HepG2 (cell line): ENCODE results near the gene KIAA1755. TPM values are rescaled to one million over a fixed set of nuclear protein-coding genes. Genes with fewer than 3 reads are reported as not detected.
A peak's percentile ranks its signal among the peaks of the same experiment; 100 is the strongest.

Experiments
- CBFB ChIP-seq: sonication (generic); formaldehyde crosslinking; IDR thresholded peaks from 2 replicates; pipeline ENCODE4 v1.4.0; 2020; ENCODE audit warnings: missing genetic modification reagents
- FOXM1 ChIP-seq: sonication (generic); formaldehyde crosslinking; IDR thresholded peaks from 2 replicates; pipeline ENCODE4 v1.5.0; 2020; ENCODE audit warnings: missing genetic modification reagents
- HDAC2 ChIP-seq: sonication (generic); formaldehyde crosslinking; IDR thresholded peaks from 2 replicates; pipeline ENCODE4 v1.4.0; 2020; ENCODE audit warnings: missing genetic modification reagents
- KLF9 ChIP-seq: IDR thresholded peaks from 2 replicates; pipeline ENCODE4 v1.6.1; 2016; ENCODE audit warnings: low read depth
- PHB2 ChIP-seq: fragments of 450-650 bp; IDR thresholded peaks from 2 replicates; pipeline ENCODE4 v1.6.1; 2018; ENCODE audit not compliant: partially characterized antibody
- SP2 ChIP-seq: sonication (generic); formaldehyde crosslinking; IDR thresholded peaks from 2 replicates; pipeline ENCODE4 v1.5.1; 2020; ENCODE audit warnings: mild to moderate bottlenecking, missing genetic modification reagents
- STAT5B ChIP-seq: sonication (generic); formaldehyde crosslinking; IDR thresholded peaks from 2 replicates; pipeline ENCODE4 v1.4.0; 2020; ENCODE audit warnings: missing genetic modification reagents
- TARDBP ChIP-seq: sonication (generic); formaldehyde crosslinking; IDR thresholded peaks from 2 replicates; pipeline ENCODE4 v1.8.0; 2022; ENCODE audit warnings: mild to moderate bottlenecking, missing genetic modification reagents
- ZEB1 ChIP-seq: IDR thresholded peaks from 2 replicates; pipeline ENCODE4 v1.6.1; 2012; ENCODE audit warnings: mild to moderate bottlenecking, low read depth, inconsistent platforms; ENCODE audit not compliant: insufficient replicate concordance
- ZNF12 ChIP-seq: sonication (generic); formaldehyde crosslinking; IDR thresholded peaks from 2 replicates; pipeline ENCODE4 v1.5.0; 2020; ENCODE audit warnings: missing genetic modification reagents
- ZNF3 ChIP-seq: IDR thresholded peaks from 2 replicates; pipeline ENCODE4 v1.7.0; 2017; ENCODE audit warnings: inconsistent platforms
- ZNF530 ChIP-seq: sonication (generic); formaldehyde crosslinking; IDR thresholded peaks from 2 replicates; pipeline ENCODE4 v1.5.0; 2020; ENCODE audit warnings: low read depth, mild to moderate bottlenecking, missing genetic modification reagents
- ZNF556 ChIP-seq: sonication (generic); formaldehyde crosslinking; IDR thresholded peaks from 2 replicates; pipeline ENCODE4 v1.4.0; 2020; ENCODE audit warnings: mild to moderate bottlenecking, missing genetic modification reagents, borderline replicate concordance
- polyA plus RNA-seq, 8 experiments: library from polyadenylated mRNA; depleted of rRNA in 3 of 8; stranded (reverse) in 7 of 8; unstranded in 1 of 8; fragments of >200 nt; fragmentation: Illumina TruSeq in 4 of 8; extraction: Trizol in 4 of 8; gene quantifications; 2 replicates each; pipeline versions ENCODE4 v1.2.1 to v1.2.3, GENCODE V29; 2011 to 2016; ENCODE audit warnings: low read depth in 4 of 8, missing spikeins in 1 of 8, mixed read lengths in 1 of 8; ENCODE audit not compliant: insufficient read depth in 1 of 8
- total RNA-seq, 5 experiments: library from RNA; depleted of rRNA; stranded (reverse); fragments of >200 nt; fragmentation: Illumina TruSeq; extraction: Trizol; gene quantifications; 2 replicates each; pipeline ENCODE4 v1.2.3, GENCODE V29; 2016; ENCODE audit warnings: low read depth in 1 of 5
- TF ChIP-seq, protein P1 (sequence below): sonication (generic); formaldehyde crosslinking; IDR thresholded peaks from 2 replicates; pipeline ENCODE4 v1.8.1; 2022; ENCODE audit warnings: mild to moderate bottlenecking, missing genetic modification reagents
- TF ChIP-seq, protein P2 (sequence below): sonication (generic); formaldehyde crosslinking; IDR thresholded peaks from 2 replicates; pipeline ENCODE4 v1.5.0; 2020; ENCODE audit warnings: missing genetic modification reagents
- TF ChIP-seq, protein P3 (sequence below): sonication (generic); formaldehyde crosslinking; IDR thresholded peaks from one replicate; pipeline ENCODE4 v1.5.1; 2020; ENCODE audit warnings: mild to moderate bottlenecking, missing genetic modification reagents; ENCODE audit errors: not compliant biosample characterization
- TF ChIP-seq, protein P4 (sequence below): sonication (generic); formaldehyde crosslinking; IDR thresholded peaks from 2 replicates; pipeline ENCODE4; 2020; ENCODE audit warnings: missing genetic modification reagents, mild to moderate bottlenecking, borderline replicate concordance

The KIAA1755 gene
- total and polyA plus RNA-seq, 2 of the 13 experiments (the other 11 are each of a cell fraction or from before 2014, with no cell fraction given) = 0.04 TPM; not detected in 1

DNA sequence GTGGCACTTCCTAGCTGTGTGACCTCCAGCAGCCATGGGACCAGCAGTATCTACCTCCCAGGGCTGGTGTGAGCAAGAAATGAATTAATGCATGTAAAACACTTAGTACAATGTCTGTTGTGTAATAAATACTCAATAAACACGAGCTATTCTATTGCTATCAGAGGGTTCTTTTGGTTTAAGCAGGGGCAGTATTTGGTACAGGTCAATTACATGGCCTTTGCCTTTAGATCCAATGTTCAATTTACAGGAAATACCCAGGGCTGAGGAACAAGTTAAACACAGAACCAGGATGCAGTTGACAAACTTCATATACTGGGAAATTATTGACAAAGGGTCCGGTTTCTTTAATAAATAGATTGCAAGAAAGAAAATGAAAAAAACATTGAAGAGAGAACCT lies 98.4 kb downstream of the KIAA1755 start (continued):
- TF ChIP-seq, protein P1, sequence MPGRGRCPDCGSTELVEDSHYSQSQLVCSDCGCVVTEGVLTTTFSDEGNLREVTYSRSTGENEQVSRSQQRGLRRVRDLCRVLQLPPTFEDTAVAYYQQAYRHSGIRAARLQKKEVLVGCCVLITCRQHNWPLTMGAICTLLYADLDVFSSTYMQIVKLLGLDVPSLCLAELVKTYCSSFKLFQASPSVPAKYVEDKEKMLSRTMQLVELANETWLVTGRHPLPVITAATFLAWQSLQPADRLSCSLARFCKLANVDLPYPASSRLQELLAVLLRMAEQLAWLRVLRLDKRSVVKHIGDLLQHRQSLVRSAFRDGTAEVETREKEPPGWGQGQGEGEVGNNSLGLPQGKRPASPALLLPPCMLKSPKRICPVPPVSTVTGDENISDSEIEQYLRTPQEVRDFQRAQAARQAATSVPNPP (CRISPR knock-in tag) = no peak
- TF ChIP-seq TARDBP (CRISPR knock-in tag) (no peak), KLF9 (CRISPR knock-in tag) (no peak), CBFB (CRISPR knock-in tag) (no peak), ZNF3 (CRISPR knock-in tag) (peak; percentile 48; the same call in 1 of the 2 replicates), ZEB1 (no peak), HDAC2 (CRISPR knock-in tag) (no peak), FOXM1 (no peak), PHB2 (no peak), ZNF530 (CRISPR knock-in tag) (no peak), SP2 (CRISPR knock-in tag) (no peak), ZNF556 (CRISPR knock-in tag) (no peak), ZNF12 (no peak), STAT5B (no peak)
- TF ChIP-seq, protein P2, sequence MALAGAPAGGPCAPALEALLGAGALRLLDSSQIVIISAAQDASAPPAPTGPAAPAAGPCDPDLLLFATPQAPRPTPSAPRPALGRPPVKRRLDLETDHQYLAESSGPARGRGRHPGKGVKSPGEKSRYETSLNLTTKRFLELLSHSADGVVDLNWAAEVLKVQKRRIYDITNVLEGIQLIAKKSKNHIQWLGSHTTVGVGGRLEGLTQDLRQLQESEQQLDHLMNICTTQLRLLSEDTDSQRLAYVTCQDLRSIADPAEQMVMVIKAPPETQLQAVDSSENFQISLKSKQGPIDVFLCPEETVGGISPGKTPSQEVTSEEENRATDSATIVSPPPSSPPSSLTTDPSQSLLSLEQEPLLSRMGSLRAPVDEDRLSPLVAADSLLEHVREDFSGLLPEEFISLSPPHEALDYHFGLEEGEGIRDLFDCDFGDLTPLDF (CRISPR knock-in tag) = no peak
- TF ChIP-seq, protein P3, sequence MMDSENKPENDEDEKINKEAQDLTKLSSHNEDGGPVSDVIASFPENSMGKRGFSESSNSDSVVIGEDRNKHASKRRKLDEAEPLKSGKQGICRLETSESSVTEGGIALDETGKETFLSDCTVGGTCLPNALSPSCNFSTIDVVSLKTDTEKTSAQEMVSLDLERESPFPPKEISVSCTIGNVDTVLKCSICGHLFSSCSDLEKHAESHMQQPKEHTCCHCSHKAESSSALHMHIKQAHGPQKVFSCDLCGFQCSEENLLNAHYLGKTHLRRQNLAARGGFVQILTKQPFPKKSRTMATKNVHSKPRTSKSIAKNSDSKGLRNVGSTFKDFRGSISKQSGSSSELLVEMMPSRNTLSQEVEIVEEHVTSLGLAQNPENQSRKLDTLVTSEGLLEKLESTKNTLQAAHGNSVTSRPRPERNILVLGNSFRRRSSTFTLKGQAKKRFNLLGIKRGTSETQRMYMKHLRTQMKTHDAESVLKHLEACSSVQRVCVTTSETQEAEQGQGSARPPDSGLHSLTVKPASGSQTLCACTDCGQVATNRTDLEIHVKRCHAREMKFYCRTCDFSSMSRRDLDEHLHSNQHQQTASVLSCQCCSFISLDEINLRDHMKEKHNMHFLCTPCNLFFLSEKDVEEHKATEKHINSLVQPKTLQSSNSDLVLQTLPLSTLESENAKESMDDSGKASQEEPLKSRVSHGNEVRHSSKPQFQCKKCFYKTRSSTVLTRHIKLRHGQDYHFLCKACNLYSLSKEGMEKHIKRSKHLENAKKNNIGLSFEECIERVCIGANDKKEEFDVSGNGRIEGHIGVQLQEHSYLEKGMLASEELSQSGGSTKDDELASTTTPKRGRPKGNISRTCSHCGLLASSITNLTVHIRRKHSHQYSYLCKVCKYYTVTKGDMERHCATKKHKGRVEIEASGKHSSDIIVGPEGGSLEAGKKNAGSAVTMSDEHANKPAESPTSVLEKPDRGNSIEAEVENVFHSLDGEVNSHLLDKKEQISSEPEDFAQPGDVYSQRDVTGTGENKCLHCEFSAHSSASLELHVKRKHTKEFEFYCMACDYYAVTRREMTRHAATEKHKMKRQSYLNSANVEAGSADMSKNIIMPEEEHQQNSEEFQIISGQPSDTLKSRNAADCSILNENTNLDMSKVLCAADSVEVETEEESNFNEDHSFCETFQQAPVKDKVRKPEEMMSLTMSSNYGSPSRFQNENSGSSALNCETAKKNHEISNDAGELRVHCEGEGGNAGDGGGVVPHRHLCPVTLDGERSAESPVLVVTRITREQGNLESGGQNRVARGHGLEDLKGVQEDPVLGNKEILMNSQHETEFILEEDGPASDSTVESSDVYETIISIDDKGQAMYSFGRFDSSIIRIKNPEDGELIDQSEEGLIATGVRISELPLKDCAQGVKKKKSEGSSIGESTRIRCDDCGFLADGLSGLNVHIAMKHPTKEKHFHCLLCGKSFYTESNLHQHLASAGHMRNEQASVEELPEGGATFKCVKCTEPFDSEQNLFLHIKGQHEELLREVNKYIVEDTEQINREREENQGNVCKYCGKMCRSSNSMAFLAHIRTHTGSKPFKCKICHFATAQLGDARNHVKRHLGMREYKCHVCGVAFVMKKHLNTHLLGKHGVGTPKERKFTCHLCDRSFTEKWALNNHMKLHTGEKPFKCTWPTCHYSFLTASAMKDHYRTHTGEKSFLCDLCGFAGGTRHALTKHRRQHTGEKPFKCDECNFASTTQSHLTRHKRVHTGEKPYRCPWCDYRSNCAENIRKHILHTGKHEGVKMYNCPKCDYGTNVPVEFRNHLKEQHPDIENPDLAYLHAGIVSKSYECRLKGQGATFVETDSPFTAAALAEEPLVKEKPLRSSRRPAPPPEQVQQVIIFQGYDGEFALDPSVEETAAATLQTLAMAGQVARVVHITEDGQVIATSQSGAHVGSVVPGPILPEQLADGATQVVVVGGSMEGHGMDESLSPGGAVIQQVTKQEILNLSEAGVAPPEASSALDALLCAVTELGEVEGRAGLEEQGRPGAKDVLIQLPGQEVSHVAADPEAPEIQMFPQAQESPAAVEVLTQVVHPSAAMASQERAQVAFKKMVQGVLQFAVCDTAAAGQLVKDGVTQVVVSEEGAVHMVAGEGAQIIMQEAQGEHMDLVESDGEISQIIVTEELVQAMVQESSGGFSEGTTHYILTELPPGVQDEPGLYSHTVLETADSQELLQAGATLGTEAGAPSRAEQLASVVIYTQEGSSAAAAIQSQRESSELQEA (CRISPR knock-in tag) = no peak
- TF ChIP-seq, protein P4, sequence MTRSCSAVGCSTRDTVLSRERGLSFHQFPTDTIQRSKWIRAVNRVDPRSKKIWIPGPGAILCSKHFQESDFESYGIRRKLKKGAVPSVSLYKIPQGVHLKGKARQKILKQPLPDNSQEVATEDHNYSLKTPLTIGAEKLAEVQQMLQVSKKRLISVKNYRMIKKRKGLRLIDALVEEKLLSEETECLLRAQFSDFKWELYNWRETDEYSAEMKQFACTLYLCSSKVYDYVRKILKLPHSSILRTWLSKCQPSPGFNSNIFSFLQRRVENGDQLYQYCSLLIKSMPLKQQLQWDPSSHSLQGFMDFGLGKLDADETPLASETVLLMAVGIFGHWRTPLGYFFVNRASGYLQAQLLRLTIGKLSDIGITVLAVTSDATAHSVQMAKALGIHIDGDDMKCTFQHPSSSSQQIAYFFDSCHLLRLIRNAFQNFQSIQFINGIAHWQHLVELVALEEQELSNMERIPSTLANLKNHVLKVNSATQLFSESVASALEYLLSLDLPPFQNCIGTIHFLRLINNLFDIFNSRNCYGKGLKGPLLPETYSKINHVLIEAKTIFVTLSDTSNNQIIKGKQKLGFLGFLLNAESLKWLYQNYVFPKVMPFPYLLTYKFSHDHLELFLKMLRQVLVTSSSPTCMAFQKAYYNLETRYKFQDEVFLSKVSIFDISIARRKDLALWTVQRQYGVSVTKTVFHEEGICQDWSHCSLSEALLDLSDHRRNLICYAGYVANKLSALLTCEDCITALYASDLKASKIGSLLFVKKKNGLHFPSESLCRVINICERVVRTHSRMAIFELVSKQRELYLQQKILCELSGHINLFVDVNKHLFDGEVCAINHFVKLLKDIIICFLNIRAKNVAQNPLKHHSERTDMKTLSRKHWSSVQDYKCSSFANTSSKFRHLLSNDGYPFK (CRISPR knock-in tag) = no peak
